Neutrophil (primary cell): ENCODE results near the gene BOD1L1.

ENCODE experiments used
- H3K27ac ChIP-seq: fragments of 200-600 bp; sonication (generic); 2 replicates; pipeline ENCODE4 v1.5.1; 2016; ENCODE audit warnings: mild to moderate bottlenecking, moderate library complexity
- H3K27me3 ChIP-seq: fragments of 200-600 bp; sonication (generic); 2 replicates; pipeline ENCODE4 v1.6.0; 2016; ENCODE audit warnings: mild to moderate bottlenecking
- H3K36me3 ChIP-seq: fragments of 200-600 bp; sonication (generic); 2 replicates; pipeline ENCODE4 v1.5.1; 2017
- H3K4me1 ChIP-seq, 2 experiments: fragments of 200-600 bp in 1 of 2; sonication (generic) in 1 of 2; 1 replicate in 1 of 2; 2 replicates in 1 of 2; pipeline versions ENCODE4 v1.5.1 to v1.6.1; 2013 to 2016; ENCODE audit warnings: low read depth in 1 of 2, low read length in 1 of 2, mild to moderate bottlenecking in 1 of 2, moderate library complexity in 1 of 2; ENCODE audit not compliant: control insufficient read depth in 1 of 2, insufficient read depth in 1 of 2
- H3K4me3 ChIP-seq, 2 experiments: fragments of 200-600 bp in 1 of 2; sonication (generic) in 1 of 2; 1 replicate in 1 of 2; 2 replicates in 1 of 2; pipeline ENCODE4 v1.5.1; 2013 to 2016; ENCODE audit warnings: low read depth in 1 of 2, low read length in 1 of 2, mild to moderate bottlenecking in 1 of 2, moderate library complexity in 1 of 2
- H3K9me3 ChIP-seq: fragments of 200-600 bp; sonication (generic); 2 replicates; pipeline ENCODE4 v1.5.1; 2016
- TF ChIP-seq, protein P1 (sequence below): fragments of 200-600 bp; sonication (generic); IDR thresholded peaks from 2 replicates; pipeline ENCODE4 v1.5.1; 2016; ENCODE audit warnings: antibody characterized with exemption

Gene BOD1L1

DNA sequence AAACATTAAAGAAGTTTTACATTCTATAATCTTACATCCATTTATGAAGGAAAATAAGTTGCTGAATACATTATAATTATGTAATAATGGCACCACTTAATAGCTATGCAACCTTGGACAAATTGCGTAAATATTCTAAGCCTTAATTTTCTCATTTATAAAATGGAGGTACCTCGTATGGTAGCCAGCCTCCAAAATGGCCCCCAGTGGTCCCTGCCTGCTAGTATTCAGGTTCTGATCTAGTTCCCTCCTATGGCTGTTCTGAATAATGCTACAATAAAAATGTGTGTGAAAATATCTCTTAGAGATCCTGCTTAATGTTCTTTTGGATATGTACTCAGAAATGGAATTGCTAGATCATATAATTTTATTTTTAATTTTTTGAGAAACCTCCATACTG, 72.2 kb downstream of the BOD1L1 start:
- H3K4me3 ChIP-seq = no peak overlapping the region
- no peaks in the 10 kb centered on the region for H3K4me1 ChIP-seq
- no peaks in the 10 kb centered on the region for H3K9me3 ChIP-seq
- TF ChIP-seq, protein P1, sequence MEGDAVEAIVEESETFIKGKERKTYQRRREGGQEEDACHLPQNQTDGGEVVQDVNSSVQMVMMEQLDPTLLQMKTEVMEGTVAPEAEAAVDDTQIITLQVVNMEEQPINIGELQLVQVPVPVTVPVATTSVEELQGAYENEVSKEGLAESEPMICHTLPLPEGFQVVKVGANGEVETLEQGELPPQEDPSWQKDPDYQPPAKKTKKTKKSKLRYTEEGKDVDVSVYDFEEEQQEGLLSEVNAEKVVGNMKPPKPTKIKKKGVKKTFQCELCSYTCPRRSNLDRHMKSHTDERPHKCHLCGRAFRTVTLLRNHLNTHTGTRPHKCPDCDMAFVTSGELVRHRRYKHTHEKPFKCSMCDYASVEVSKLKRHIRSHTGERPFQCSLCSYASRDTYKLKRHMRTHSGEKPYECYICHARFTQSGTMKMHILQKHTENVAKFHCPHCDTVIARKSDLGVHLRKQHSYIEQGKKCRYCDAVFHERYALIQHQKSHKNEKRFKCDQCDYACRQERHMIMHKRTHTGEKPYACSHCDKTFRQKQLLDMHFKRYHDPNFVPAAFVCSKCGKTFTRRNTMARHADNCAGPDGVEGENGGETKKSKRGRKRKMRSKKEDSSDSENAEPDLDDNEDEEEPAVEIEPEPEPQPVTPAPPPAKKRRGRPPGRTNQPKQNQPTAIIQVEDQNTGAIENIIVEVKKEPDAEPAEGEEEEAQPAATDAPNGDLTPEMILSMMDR = no peak
- H3K27ac ChIP-seq = no peak overlapping the region
- peaks cover 84% of the 10 kb centered on the region for H3K27me3 ChIP-seq
- no peaks in the 10 kb centered on the region for H3K36me3 ChIP-seq

DNA sequence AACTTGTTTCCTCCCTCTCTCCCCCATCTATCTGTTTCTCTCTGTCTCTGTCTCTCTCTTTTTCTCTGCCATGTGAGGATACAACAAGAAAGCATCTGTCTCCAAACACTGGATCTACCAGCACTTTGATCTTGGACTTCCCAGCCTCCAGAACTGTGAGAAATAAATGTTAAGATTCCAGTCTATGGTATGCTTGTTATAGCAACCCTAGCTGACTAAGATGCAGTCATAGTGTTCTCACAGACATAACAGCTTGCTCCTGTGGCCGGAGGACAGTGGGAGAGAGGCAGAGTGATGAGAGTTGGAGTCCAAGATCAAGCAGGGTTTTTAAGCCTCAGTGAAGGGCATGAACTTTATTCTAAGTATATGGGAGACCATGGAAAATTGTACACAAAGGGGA, 74.4 kb downstream of the BOD1L1 start:
- Histone ChIP-seq H3K27ac (no peak overlapping the region), H3K27me3 (peaks cover 91% of the 10 kb centered on the region), H3K4me1 (peaks cover 7 to 10% of the 10 kb centered on the region in 2 experiments), H3K4me3 (no peak overlapping the region), H3K36me3 (no peaks in the 10 kb centered on the region), H3K9me3 (no peaks in the 10 kb centered on the region)
- TF ChIP-seq, protein P1 = no peak

DNA sequence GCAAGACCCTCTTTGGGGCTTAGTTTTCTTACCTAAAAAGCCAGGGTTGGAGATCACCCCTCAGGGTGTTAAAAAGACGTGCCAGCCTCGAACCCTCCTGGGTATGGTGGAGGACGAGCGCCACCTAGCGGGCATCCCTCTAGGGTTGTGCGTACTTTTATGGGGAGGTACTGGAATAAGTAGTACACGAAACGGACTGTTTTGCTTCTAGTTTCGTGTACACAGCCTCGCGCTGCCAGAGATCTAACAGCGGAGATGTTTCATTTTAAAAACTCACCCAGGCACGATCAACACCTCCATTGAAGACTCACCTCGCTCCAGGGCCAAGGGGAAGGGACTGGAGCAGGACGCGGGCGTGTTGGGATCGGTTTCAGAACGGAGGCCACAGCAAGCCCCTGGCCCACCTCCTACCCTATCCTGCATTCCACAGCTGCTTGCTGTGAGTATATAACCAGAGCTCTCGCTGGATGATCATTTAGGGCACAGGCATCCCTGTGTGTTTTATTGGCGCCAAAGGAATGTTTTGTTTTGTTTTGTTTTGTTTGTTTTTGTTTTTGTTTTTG, 78.5 kb downstream of the BOD1L1 start:
- peaks cover 100% of the 10 kb centered on the region for H3K27me3 ChIP-seq
- H3K4me3 ChIP-seq = peak overlapping the region; percentile 10 to 26
- H3K27ac ChIP-seq = no peak overlapping the region
- H3K36me3 ChIP-seq = no peaks in the 10 kb centered on the region
- H3K9me3 ChIP-seq = no peaks in the 10 kb centered on the region
- H3K4me1 ChIP-seq = peaks cover 25 to 35% of the 10 kb centered on the region in 2 experiments
- TF ChIP-seq, protein P1 = peak; percentile 78

DNA sequence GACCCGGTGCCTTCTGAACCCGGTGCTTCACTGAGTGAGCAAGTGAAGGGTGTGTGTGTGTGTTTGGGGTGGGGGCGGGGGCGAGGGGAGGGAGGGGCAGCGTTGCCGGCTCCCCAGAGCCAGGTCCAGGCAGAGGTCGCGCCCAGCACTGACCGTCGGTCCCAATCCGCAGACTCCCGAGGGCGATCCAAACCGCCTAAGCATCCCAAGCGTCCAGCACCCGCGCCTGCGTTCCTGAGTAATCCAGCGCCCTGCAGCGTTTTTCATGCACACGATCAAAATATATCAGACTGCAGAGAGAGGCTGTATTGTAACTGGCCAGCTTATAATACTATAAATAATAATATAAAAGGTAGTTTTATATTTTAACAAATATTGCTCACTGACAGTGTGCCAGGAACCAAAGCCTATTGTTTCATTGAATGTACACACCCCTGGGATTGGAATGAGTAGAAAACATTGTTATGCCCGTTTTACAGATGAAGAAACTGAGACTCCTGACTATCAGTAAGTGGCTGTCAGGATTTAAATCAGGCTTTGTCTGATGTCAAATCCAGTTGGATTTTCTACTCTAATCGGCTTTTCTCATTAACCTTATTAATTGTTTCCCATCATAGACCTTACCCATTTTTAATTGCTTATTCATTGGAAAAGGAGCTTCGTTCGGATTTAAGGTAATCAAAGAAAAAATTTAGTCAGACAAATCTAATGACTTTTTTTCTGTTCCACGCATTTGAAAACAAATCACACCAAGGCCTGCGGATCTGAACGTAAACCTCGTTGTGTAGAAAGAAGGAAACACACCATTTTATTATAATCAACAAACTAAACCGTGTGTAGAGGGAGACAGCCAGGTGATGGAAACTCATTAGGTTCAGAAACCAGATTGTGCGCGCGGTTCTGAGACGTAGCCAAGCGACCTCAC, 79.2 kb downstream of the BOD1L1 start:
- peak overlapping the region in 1 of 2 experiments; percentile 56 for H3K4me3 ChIP-seq
- H3K27me3 ChIP-seq = peaks cover 100% of the 10 kb centered on the region
- TF ChIP-seq, protein P1 = no peak
- no peaks in the 10 kb centered on the region for H3K36me3 ChIP-seq
- H3K9me3 ChIP-seq = no peaks in the 10 kb centered on the region
- H3K27ac ChIP-seq = no peak overlapping the region
- peaks cover 31 to 42% of the 10 kb centered on the region in 2 experiments for H3K4me1 ChIP-seq

DNA sequence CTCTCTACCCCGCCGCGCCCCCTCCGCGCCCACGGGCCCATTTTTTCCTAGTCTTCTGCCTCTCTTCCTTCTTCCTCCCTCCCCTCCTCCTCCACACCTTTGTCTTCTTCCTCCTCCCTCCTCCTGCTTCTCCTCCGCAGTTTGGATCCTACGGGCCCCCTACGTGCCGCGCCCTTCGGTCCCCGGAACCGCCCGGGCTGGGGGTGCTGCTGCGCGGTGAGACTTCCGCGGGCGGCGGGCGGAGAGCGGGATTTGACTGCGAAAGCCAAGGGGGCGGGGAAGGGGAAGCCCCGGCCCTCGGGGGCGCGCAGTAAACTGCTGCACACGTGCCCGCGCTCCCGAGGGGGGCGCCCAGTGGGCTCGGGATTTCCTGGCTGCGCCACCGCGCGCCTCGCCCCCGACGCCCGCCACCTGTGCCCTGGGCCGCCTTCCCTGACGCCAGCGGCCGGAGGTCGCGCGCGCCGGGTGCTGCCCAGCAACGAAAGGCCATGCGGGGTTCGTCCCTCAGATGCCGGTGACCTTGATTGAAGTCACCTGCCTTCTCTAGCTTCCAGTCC, 80.0 kb downstream of the BOD1L1 start:
- TF ChIP-seq, protein P1 = no peak
- peaks cover 100% of the 10 kb centered on the region for H3K27me3 ChIP-seq
- H3K27ac ChIP-seq = no peak overlapping the region
- H3K4me1 ChIP-seq = peaks cover 31 to 43% of the 10 kb centered on the region in 2 experiments
- H3K4me3 ChIP-seq = peak overlapping the region; percentile 41 to 56
- no peaks in the 10 kb centered on the region for H3K36me3 ChIP-seq
- no peaks in the 10 kb centered on the region for H3K9me3 ChIP-seq
